Spleen (tissue), 7 donors: Measurements from ENCODE around the gene METAP1D.

ENCODE experiments used
- CTCF ChIP-seq, 11 experiments: fragments of 200-600 bp in 7 of 11; fragments of 450-650 bp in 4 of 11; sonication (generic) in 4 of 11; IDR thresholded peaks in 8 of 11; conservative IDR thresholded peaks in 3 of 11; 1 replicate in 7 of 11; 2 replicates in 4 of 11; pipeline versions ENCODE4 v1.4.0 to v1.8.0; 2016 to 2021; ENCODE audit warnings: antibody characterized with exemption in 11 of 11, inconsistent platforms in 4 of 11, mild to moderate bottlenecking in 1 of 11
- POLR2A ChIP-seq, 3 donors: fragments of 450-650 bp; IDR thresholded peaks; one replicate each; pipeline ENCODE4 v1.5.1; 2017; ENCODE audit warnings: antibody characterized with exemption in 3 of 3, mild to moderate bottlenecking in 1 of 3
- POLR2AphosphoS5 ChIP-seq, 3 donors: sonication (generic); formaldehyde crosslinking; IDR thresholded peaks; one replicate each; pipeline ENCODE4 v1.5.1; 2017; ENCODE audit warnings: antibody characterized with exemption in 3 of 3
- donor health status: DM: no; HTN: no; CAD: no; lungs with moderate emphysema.
- donor health status: DM: no; HTN: no; CAD: no.
- donor health status: DM: no; HTN: no; CAD: no.

DNA sequence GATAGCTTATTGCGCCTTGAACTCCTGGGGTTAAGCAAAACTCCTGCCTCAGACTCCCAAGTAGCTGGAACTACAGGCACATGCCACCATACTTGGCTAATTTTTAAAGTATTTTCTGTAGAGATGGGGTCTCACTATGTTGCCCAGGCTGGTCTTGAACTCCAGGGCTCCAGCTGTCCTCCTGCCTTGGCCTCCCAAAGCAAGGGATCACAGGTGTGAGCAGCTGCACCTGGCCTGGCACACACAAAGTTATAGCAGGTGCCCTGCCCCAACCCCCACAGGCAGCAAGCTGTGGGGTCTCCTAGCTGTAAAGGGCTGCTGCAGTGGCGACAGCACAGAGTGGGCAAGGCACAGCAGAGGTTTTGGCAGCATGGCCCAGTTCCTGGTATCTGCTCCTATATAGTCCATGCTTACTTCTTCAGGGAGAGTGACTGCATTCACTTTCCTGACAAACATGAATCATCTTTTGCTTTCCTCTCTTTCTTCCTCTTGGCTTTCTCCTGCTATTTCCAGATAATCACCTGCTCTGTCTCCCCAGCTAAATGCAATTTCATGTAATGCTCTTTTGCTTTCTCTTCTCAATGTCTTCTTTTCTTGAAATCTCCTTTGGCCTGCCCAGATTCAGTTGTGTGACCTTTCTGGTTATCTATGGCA lies 27.3 kb upstream of the METAP1D start:
- TF ChIP-seq CTCF (IDR thresholded peaks at IDR 0.05 in 8 of 11, conservative IDR thresholded peaks at IDR 0.05 in 3 of 11) (no peak), POLR2A (IDR thresholded peaks at IDR 0.05) (no peak), POLR2AphosphoS5 (IDR thresholded peaks at IDR 0.05) (no peak)
